ENCODE data around the gene NCS1.

Gene NCS1

GRCh38 chr9:130185017-130185416 is 12.8 kb downstream of the NCS1 start:
- H3K36me3 ChIP-seq (ENCODE audit: control insufficient read depth, low read length) = no peaks in the 10 kb centered on the region
- no peaks in the 10 kb centered on the region for H4K20me1 ChIP-seq (ENCODE audit: control insufficient read depth, insufficient read depth, low read depth, low read length)

GRCh38 chr9:130185490-130186031 is 13.4 kb downstream of the NCS1 start:
- H3F3A ChIP-seq (ENCODE audit: control insufficient read depth, insufficient read depth) = no peaks in the 10 kb centered on the region
- TF ChIP-seq CTCF (IDR thresholded peaks at IDR 0.05; ENCODE audit: low read depth, low read length, poor library complexity, severe bottlenecking) (no peak), EZH2phosphoT487 (IDR thresholded peaks at IDR 0.05; ENCODE audit: borderline replicate concordance, low read length) (no peak)
- no peaks in the 10 kb centered on the region for H3K9me2 ChIP-seq (replicated peaks; ENCODE audit: control insufficient read depth, low read length)
- no peaks in the 10 kb centered on the region for H3K4me1 ChIP-seq (ENCODE audit: control insufficient read depth, low read length)
- H3K4me3 ChIP-seq (ENCODE audit: low read length) = no peak overlapping the region
- H3K36me3 ChIP-seq (ENCODE audit: control insufficient read depth, low read length) = no peaks in the 10 kb centered on the region
- H3K27me3 ChIP-seq (ENCODE audit: control insufficient read depth, low read length) = no peaks in the 10 kb centered on the region; the same call in 1 of the 2 replicates
- no peaks in the 10 kb centered on the region for H3K79me2 ChIP-seq (ENCODE audit: control insufficient read depth, low read length)
- H3K27ac ChIP-seq (ENCODE audit: low read depth, low read length) = no peak overlapping the region
- H3K9me3 ChIP-seq (ENCODE audit: control insufficient read depth, insufficient read depth, low read length) = no peaks in the 10 kb centered on the region
- H4K20me1 ChIP-seq (ENCODE audit: control insufficient read depth, insufficient read depth, low read depth, low read length) = no peaks in the 10 kb centered on the region
- no peak overlapping the region for H3K4me2 ChIP-seq (ENCODE audit: low read length)

More at GRCh38 chr9:130185017-130185416, 12.8 kb downstream of the NCS1 start:
- TF ChIP-seq EZH2phosphoT487 (IDR thresholded peaks at IDR 0.05; ENCODE audit: borderline replicate concordance, low read length) (no peak), CTCF (IDR thresholded peaks at IDR 0.05; ENCODE audit: low read depth, low read length, poor library complexity, severe bottlenecking) (no peak)
- no peak overlapping the region for H3K4me3 ChIP-seq (ENCODE audit: low read length)
- H3K4me1 ChIP-seq (ENCODE audit: control insufficient read depth, low read length) = no peaks in the 10 kb centered on the region
- no peaks in the 10 kb centered on the region for H3F3A ChIP-seq (ENCODE audit: control insufficient read depth, insufficient read depth)
- H3K79me2 ChIP-seq (ENCODE audit: control insufficient read depth, low read length) = no peaks in the 10 kb centered on the region
- no peak overlapping the region for H3K4me2 ChIP-seq (ENCODE audit: low read length)
- no peaks in the 10 kb centered on the region for H3K9me3 ChIP-seq (ENCODE audit: control insufficient read depth, insufficient read depth, low read length)
- no peaks in the 10 kb centered on the region for H3K9me2 ChIP-seq (replicated peaks; ENCODE audit: control insufficient read depth, low read length)
- H3K27ac ChIP-seq (ENCODE audit: low read depth, low read length) = no peak overlapping the region
- no peaks in the 10 kb centered on the region for H3K27me3 ChIP-seq (ENCODE audit: control insufficient read depth, low read length)

GRCh38 chr9:130186051-130186450 is 13.8 kb downstream of the NCS1 start:
- H3K9me2 ChIP-seq (replicated peaks; ENCODE audit: control insufficient read depth, low read length) = no peaks in the 10 kb centered on the region
- H3K4me3 ChIP-seq (ENCODE audit: low read length) = no peak overlapping the region
- no peaks in the 10 kb centered on the region for H3K4me1 ChIP-seq (ENCODE audit: control insufficient read depth, low read length)

More at GRCh38 chr9:130186051-130186450, 13.8 kb downstream of the NCS1 start:
- Histone ChIP-seq H4K20me1 (ENCODE audit: control insufficient read depth, insufficient read depth, low read depth, low read length) (no peaks in the 10 kb centered on the region), H3K27ac (ENCODE audit: low read depth, low read length) (no peak overlapping the region), H3K27me3 (ENCODE audit: control insufficient read depth, low read length) (no peaks in the 10 kb centered on the region; the same call in 1 of the 2 replicates), H3K36me3 (ENCODE audit: control insufficient read depth, low read length) (no peaks in the 10 kb centered on the region), H3K79me2 (ENCODE audit: control insufficient read depth, low read length) (no peaks in the 10 kb centered on the region), H3K4me2 (ENCODE audit: low read length) (no peak overlapping the region), H3F3A (ENCODE audit: control insufficient read depth, insufficient read depth) (no peaks in the 10 kb centered on the region), H3K9me3 (ENCODE audit: control insufficient read depth, insufficient read depth, low read length) (no peaks in the 10 kb centered on the region)
- TF ChIP-seq EZH2phosphoT487 (IDR thresholded peaks at IDR 0.05; ENCODE audit: borderline replicate concordance, low read length) (no peak), CTCF (IDR thresholded peaks at IDR 0.05; ENCODE audit: low read depth, low read length, poor library complexity, severe bottlenecking) (no peak)

Measured in DOHH2 (cell line).